Cortex of kidney (tissue), 1 donor: ENCODE data around the gene ACSL4.
"Not testable (repeated sequence)": the region's sequence is repeated elsewhere in the genome, so short reads cannot be mapped to it uniquely, and the experiment has no call there.

Source experiments
- DNase-seq: peaks from one replicate; lab custom pipeline; 2025; lab: John Stamatoyannopoulos, UW

Gene ACSL4

DNA sequence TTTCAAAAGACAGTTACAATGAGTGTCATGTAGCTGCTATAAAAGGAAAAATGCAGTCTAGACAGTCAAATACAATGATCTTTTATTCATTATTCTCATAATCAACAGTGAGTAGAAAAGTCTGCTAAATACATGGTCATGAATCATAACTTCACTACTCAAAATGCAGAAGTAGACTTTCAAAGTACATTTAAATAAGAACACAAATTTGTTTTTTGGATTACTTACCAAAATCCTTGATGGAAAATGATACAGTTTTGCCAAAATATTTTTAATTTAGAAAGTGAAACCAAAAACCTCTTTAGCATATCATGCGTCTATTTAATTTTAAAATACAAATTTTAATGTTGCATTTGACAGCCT, 4.9 kb downstream of the ACSL4 start:
- DNase-seq = no peak

DNA sequence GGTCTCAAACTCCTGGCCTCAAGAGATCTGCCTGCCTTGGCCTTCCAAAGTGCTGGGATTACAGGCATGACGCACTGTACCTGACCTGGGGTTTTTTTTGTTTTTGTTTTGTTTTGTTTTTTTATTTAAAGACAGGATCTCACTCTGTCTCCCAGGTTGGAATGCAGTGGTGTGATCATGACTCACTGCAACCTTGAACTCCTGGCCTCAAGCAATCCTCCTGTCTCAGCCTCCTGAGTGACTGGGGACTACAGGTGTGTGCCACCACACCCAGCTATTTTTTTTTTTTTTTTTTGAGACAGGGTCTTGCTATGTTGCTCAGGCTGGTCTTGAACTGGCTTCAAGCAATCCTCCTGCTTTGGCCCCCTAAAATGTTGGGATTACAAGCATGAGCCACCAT, 8.1 kb downstream of the ACSL4 start:
- DNase-seq = not testable (repeated sequence)

DNA sequence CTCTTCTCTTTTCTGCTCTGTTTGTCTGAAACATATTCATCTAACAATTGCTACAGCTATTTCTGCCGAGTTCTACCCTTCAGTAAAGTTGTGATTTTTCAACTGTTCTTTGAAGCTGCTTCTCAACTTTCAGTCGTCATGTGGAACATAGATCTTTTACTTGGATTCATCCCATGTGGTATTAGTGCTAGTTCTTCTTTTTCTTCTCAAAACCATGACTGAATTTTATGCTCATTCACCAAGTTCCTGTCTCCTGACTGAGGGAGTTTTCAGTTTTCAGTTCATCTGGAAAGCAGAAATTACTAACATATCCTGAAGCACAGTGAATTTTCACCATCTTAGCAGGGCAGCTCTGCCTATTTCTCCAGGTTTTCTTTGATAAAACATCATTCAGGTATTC, 12.1 kb downstream of the ACSL4 start:
- no peak for DNase-seq

DNA sequence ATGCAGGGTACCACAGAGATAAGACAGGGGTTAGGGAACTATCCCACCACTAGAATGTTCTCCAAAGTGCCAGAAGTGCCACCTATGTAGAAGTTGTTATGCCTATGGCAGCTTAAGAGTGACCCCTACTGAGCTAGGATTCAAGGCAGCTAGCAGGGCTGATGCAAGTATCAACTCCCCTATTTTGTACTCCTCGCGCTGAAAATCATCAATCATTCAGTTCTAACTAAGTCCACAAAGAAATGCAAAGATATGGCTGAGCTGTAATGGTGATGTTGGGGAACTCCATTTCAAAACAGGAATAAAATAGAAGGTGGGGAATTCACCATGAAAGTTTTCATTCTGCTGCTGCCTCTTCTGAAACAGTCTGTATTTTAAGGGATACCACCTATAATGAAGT, 13.8 kb downstream of the ACSL4 start:
- DNase-seq = no peak

DNA sequence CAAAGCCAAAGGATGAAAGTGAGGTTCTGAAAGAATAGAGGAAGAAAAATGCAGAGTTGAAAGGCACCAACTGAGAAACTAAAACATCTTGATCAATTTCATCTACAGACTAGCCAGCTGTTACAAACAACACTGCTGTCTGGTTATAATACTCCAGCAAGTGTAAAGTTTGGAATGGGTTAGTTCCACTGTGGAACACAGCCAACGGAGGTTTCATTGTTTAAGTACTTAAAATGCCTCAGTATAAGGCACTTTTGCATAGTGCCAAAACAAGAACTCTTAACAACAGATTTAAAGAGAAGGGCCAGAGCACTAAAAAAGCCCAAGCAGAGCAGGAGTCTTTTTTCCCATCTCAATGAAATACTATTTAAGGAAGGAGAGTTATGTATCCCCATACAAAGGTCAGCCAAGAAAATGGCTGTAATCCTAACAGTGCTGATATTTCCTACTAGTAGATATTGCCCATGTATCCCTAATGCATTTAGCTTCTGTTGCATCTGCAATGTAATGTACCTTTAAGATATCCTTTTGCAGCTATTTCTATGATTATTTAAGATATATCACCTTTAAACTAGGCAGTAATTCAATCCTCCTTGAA, 16.5 kb downstream of the ACSL4 start:
- DNase-seq = no peak

DNA sequence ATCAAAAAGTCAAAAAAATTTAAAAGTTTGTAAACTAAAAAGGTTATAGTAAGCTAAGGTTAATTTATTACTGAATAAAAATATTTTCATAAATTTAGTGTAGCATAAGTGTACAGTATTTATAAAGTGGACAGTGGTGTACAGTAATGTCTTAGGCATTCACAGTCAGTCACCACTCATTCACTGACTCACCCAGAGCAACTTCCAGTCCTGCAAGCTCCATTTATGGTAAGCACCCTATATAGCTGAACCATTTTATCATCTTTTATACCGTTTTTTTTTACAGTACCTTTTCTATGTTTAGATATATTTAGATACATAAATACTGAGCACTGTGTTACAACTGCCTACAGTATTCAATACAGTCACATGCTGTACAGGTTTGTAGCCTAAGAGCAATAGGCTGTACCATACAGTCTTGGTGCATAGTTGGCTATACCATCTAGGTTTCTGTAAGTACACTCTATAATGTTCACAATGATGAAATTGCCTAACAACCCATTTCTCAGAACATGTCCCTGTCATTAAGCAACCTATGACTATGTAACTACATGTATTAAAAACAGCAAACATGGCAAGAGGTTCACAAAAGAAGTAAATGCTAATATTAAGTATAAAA, 18.6 kb downstream of the ACSL4 start:
- no peak for DNase-seq

DNA sequence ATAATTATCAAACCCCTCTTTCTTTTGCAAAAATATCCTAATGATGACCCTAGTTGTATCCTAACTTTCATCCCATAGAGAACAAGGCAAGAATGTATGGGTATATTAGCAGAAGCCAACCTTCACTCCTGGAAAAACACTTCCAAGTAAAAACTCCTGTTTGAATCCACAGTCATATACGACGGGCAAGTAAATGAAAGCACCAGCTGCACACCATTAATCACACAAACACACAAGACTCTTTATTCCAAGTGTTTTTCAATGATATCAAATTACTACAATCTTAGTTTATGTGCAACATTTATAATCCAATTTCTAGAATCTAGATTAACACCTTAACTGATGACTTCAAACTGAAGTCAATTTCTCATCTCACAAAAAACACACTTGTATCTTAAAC, 22.9 kb downstream of the ACSL4 start:
- DNase-seq = no peak

DNA sequence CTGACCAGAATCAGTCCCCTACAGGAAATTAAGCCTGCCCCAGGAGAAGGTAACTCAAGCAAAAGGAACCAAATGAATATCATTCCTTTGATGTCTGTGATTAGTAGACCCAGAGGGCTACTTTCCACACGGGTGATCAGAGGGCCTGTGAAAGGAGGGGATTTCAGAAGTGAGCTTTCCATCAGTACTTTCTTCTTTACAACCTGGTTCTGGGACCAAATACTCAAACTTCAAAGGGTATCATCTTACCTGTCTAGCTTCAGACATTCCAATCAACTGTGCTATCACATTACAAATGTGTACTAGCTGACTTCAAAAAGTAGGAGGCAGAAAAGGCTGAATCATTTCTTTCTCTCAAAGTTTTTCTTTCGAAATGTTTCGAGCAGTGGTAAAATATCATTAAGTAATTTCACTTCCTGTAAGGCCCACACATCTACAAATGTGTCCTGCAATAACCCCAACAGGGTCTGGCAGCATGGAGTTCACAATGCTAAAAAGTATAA, 23.9 kb downstream of the ACSL4 start:
- DNase-seq = no peak

DNA sequence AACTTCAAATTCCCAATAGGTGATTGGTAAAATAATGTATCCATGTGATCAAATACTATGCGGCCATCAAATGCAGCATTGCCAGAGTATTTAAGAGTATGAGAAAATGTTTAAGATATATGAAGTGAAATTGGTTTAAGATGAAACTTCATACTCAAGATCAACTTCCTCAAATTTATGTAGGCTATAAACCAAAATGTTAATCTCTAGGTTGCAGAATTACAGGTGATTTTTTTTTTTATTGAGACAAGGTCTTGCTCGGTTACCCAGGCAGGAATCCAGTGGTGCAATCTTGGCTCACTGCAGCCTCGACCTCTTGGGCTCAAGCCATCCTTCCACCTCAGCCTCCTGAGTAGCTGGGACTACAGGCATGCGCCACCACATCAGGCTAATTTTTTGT, 25.3 kb downstream of the ACSL4 start:
- DNase-seq = no peak

DNA sequence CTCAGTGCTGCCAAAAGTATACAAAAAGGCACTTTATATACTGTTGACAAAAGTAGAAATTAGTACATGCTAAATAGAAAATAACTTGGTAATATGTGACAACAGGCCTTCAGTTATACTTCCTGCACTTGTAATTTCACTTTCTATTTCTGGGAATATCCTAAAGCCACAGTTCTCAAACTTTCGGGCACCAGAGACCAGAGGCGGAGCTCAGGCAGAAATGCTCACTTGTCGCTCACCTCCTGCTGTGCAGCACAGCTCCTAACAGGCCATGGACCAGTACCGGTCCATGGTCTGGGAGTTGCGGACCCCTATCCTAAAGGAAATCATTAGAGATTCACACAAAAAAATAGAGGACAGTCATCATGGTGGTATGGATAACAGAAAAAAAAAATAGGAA, 25.7 kb downstream of the ACSL4 start:
- no peak for DNase-seq

DNA sequence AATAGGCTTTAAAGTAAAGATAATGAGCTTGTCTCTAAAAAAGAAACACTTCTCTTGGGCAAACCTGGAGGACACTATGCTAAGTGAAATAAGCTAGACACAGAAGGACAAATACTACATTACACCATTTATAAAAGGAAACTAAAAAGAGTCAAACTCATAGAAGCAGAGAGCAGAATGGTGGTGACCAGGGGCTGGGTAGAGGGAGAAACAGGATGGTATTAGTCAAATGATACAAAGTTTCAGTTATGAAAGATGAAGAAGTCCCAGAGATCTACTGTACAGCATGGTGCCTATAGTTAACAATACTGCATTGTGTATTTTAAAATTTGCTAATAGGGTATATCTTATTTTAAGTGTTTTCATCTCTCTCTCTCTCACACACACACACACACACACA, 28.5 kb downstream of the ACSL4 start:
- DNase-seq = no peak

DNA sequence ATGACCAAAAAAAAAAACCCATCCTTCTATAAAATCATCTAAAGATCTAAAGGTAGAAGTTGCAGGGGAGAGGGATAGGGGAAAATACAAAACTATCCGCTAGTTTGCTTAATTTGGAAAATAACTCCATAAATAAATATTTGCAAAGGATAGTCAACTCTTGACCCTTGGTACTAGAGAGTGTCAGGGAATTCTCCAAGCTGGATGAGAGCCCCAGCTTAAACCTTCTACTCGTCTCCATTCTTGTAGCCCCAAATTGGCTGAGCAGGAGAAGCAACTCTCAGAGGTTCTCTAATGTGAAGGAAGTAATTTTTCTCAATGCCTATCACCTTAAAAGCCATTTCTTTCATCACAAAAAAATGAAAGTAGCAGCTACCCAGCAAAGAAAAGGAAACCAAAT, 35.2 kb downstream of the ACSL4 start:
- no peak for DNase-seq

DNA sequence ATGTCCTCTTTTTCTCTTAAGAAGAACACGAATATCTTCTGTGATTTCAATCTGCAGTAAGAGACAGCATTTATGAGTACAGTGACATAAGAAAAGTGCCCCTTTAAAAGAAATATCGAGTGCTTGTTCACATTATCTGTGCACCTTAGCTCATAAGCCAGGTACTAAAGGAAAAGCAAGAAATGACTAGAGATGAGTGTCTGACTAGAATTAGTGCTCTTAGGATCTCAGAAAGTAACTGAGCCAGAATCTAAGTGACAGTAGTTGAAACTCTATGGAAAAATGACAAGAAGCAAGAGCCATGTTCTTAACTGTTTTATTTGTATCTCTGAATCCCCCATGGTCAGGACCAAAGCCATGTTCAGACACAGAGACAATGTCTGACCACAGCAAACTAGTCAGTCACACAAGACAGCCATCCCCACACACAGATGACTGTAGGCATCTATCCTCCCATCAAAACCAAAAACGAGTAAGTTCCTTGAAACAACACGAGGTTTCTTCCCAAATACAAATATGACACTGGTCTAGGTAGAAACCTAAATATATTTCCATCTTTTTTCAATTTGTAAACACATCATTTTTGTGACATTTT, 36.8 kb downstream of the ACSL4 start:
- no peak for DNase-seq

DNA sequence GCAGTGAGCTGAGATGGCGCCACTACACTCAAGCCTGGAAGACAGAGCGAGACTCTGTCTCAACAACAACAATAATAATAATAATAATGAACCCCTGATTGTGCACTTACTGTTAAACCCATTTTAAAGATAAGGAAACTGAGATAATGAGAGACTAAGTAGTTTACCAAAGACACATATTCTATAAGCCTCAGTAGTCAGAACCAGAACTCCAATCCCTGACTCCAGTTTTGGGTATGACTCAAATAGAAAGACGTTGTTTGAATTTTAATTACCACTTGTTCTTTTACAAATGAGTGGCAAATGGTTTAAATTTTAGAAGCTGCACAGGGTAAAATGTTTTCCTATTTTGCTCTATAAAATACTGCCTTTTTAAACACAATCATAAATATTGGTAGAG, 37.4 kb downstream of the ACSL4 start:
- DNase-seq = no peak

DNA sequence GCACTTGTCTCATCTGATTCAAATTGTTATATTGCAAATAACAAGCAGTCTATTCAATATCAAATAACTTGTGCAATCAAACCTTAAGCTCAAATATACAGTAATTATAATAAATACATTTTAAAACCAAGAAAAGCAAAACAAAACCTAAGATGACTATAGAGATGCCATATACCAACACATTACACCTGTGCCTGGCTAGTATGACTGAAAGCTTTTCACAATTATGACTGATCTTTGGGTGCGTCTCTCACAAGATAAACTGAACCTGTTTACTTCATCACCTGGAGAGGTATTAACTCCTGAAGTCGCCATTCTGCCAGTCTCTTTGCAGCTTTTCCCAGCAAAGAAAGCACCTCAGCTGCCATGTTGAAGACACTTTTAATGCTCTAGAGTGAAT, 41.3 kb downstream of the ACSL4 start:
- no peak for DNase-seq

DNA sequence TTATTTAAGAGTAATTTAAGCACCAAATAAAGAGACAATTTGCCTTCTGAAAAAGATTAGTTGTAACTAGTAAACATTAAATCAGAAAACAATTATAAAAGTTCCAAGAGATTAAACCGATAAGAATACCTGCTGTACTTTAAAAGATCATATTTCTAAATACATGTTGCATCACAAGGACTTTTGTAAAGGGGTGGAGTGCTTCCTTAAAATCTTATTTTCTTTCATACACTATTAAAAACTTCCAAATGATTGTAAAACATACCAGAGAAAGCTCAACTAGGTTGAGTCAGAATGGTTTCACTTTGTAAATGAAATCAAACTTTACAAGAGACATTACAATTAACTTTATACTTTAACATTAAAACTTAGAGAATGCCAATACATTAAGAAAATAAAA, 41.8 kb downstream of the ACSL4 start:
- DNase-seq = no peak

DNA sequence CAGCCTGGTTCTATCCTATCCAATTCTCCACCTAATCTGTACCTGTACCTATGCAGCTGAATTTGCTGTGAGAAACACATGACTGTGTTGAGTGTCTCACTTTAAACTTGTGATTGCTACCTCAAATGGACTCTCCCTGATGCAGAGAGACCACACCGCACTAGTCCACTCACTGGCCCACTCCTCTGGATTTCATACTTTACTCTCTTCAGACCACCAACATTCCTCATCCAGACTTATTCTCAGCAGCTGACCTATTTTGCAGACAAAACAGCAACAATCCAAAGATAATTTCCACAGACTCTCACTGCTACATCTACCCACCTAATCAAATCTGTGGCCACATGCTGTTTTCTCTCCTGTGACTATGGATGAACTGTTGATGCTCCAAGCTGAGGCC, 45.2 kb downstream of the ACSL4 start:
- no peak for DNase-seq

DNA sequence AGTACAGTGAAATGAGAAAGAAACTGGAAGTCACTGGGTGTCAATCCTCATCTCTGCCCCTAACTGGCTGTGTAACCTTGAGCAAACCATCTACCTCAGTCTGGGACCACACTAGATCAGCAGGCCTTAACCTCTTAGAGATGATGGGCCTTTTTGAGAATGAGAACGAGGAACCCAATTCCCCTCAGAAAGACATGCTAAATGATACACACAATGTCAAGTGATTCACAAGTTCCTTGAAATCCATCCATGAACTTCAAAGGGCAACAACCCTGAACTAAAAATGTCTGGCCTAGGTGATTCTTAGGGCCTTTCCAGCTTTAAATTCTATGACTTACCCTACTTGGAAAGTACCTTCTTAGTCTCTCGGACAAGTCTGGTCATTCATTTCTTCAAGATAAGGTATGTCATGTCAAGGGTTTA, 47.4 kb downstream of the ACSL4 start:
- DNase-seq = no peak

DNA sequence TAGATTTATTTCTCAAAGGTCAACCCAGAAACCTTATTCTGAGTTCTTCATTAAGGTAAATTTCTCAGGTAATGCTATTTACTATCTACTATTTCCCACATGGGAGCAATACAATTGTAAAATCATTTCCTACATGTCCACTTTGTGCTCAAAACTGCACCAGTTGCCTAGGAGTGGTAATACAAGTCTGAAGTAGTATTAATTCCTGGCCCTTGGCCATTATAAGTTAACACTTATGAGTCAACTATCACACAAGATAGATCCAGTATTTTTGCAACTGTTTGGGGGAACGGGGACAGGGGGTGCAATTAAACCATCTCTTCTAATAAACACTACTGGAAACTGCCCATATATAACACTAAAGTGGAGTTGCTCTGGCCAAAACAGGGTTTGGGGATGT, 48.9 kb downstream of the ACSL4 start:
- DNase-seq = no peak

DNA sequence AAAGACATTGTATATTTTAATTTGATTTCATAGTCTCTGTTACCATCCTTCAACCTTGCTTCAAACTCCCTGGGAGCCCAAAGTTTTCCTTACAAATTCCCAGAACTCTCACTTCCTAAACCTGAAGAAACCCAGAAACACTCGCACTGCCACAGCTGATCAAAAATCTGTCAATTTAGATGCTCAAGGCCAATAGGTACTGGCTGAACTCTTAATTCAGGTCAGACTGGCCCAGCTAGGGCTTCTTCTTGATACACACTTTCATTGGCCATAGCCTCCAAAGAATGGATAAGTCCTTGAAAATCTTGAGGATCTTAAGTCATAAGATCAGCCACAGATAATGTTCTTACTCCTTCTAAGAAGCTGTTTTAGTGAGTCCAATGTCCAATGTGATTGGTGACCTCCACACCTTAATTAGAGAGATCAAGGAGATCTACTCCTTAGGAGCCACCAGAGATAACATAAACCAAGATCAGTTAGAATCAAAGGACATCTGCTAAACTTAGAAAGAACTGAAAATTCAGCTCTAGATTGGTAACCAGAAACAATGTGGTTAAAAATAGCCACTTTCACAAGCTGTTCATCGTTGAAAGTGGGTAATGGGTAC, 51.5 kb downstream of the ACSL4 start:
- no peak for DNase-seq

DNA sequence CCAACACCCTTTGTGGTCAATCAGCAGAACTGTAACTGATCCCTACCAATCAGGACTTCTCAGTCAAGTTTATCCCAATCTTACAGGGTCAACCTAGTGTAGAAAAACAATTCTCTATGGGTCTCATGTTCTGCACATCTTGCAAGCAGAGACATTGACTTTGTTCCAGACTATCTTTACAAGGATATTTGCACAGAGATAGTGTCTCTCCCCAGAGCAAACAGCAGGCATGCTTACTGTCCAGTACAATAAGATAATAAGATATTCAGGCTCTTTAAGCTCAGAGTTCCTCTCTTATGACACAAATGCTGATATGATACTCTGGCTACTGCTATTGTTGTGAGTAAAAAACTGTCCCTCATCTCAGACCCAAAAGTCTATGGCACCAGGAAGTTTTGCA, 53.2 kb downstream of the ACSL4 start:
- DNase-seq = no peak

DNA sequence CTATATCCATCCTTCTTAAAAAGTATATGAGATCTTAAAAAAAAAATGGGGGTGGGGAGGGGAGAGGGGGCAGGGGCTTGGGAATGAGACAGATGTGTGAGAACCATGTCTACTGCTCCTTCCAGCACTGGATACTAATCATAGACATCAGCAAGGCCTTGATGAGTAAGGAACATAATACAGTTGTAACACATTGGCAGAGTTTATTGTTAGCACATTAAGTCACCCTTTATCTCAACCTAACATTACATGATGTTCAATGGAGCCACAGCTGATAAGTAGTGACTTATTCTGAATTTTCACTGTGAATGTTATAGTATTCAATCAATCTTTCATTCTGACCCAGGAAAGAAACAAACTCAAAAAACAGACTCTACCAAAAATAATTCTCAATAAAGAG, 60.8 kb downstream of the ACSL4 start:
- no peak for DNase-seq

DNA sequence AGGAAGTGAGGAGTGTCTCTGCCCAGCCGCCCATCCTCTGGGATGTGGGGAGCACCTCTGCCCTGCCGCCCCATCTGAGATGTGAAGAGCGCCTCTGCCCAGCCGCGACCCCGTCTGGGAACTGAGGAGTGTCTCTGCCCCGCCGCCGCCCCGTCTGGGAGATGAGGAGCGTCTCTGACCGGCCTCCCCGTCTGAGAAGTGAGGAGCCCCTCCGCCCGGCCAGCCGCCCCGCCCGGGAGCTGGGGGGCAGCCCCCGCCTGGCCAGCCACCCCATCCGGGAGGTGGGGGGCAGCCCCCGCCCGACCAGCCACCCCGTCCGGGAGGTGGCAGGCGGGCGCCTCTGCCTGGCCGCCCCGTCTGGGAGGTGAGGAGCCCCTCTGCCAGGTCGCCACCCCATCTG, 61.9 kb downstream of the ACSL4 start:
- not testable (repeated sequence) for DNase-seq
